NB4 (cell line): ENCODE data around the gene CILP2.

Experiments
- MYC ChIP-seq: IDR thresholded peaks from 2 replicates; pipeline ENCODE4 v1.6.1; 2011; ENCODE audit warnings: low read depth, low read length
- POLR2A ChIP-seq: IDR thresholded peaks from 2 replicates; pipeline ENCODE4 v1.6.1; 2011; ENCODE audit warnings: mild to moderate bottlenecking; ENCODE audit not compliant: insufficient read length; ENCODE audit errors: extremely low read depth
- TF ChIP-seq, protein P1 (sequence below): IDR thresholded peaks from one replicate; pipeline ENCODE4 v1.5.1; 2012; ENCODE audit warnings: low read depth, low read length

DNA sequence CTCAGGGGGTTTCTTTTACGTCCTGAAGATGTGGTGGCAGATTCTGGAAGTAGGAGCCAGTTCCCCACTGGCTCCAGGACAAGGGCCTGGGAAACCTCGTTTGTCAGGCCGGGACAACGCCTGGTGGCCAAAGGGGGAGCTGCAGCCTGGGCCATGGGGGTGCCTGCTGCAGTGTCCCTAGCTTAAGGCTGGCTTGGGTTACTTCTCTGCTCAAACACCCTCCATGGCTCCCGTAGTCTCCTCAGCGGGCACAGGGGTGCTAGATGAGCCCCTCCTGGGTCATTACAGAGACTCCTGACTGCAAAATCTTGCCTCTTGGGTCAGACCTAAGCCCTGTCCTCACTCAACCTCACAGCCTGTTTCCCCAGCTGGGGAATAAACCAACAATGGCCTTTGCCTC, 14.7 kb downstream of the CILP2 start:
- TF ChIP-seq, protein P1, sequence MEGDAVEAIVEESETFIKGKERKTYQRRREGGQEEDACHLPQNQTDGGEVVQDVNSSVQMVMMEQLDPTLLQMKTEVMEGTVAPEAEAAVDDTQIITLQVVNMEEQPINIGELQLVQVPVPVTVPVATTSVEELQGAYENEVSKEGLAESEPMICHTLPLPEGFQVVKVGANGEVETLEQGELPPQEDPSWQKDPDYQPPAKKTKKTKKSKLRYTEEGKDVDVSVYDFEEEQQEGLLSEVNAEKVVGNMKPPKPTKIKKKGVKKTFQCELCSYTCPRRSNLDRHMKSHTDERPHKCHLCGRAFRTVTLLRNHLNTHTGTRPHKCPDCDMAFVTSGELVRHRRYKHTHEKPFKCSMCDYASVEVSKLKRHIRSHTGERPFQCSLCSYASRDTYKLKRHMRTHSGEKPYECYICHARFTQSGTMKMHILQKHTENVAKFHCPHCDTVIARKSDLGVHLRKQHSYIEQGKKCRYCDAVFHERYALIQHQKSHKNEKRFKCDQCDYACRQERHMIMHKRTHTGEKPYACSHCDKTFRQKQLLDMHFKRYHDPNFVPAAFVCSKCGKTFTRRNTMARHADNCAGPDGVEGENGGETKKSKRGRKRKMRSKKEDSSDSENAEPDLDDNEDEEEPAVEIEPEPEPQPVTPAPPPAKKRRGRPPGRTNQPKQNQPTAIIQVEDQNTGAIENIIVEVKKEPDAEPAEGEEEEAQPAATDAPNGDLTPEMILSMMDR: peak; percentile 52
- TF ChIP-seq MYC (no peak), POLR2A (no peak)
